GM23338 (cell line): ENCODE results near the gene TRPC4AP. TPM values are rescaled to one million over a fixed set of nuclear protein-coding genes. Genes with fewer than 3 reads are reported as not detected.

Source experiments
- ATAC-seq: fragments of 200-7000 bp; cut with Tn5 transposase; 3 replicates; pipeline ENCODE4 v1.9.1; 2020
- DNase-seq: peaks from one replicate; pipeline ENCODE4 v3.0.0-alpha.2; 2015; ENCODE audit warnings: low spot score
- H2AFZ ChIP-seq: fragments of 200-600 bp; sonication (generic); 2 replicates; pipeline ENCODE4 v1.8.0; 2016; ENCODE audit warnings: antibody characterized with exemption, mild to moderate bottlenecking, moderate library complexity
- H3F3A ChIP-seq: fragments of 200-600 bp; sonication (generic); replicated peaks from 2 replicates; pipeline ENCODE4 v1.8.0; 2017; ENCODE audit warnings: antibody characterized with exemption, mixed run types, low read depth
- H3K27ac ChIP-seq: fragments of 200-600 bp; sonication (generic); 2 replicates; pipeline ENCODE4 v1.6.1; 2016; ENCODE audit warnings: low read depth
- H3K27me3 ChIP-seq: fragments of 200-600 bp; sonication (generic); 2 replicates; pipeline ENCODE4 v1.8.0; 2016; ENCODE audit warnings: mild to moderate bottlenecking, mixed run types, moderate library complexity; ENCODE audit not compliant: insufficient read depth
- H3K36me3 ChIP-seq: fragments of 200-600 bp; sonication (generic); 2 replicates; pipeline ENCODE4 v1.8.0; 2016; ENCODE audit warnings: mild to moderate bottlenecking; ENCODE audit not compliant: insufficient read depth
- H3K4me1 ChIP-seq: fragments of 200-600 bp; sonication (generic); 2 replicates; pipeline ENCODE4 v1.8.0; 2016; ENCODE audit warnings: mild to moderate bottlenecking, moderate library complexity; ENCODE audit not compliant: insufficient read depth
- H3K4me2 ChIP-seq: fragments of 200-600 bp; sonication (generic); 2 replicates; pipeline ENCODE4 v1.7.1; 2017; ENCODE audit warnings: mixed run types
- H3K4me3 ChIP-seq: fragments of 200-600 bp; sonication (generic); 2 replicates; pipeline ENCODE4 v1.6.1; 2016; ENCODE audit warnings: mixed run types
- H3K79me2 ChIP-seq: fragments of 200-600 bp; sonication (generic); replicated peaks from 2 replicates; pipeline ENCODE4 v1.8.0; 2017; ENCODE audit warnings: mild to moderate bottlenecking; ENCODE audit not compliant: insufficient read depth
- H3K9me2 ChIP-seq: fragments of 200-600 bp; sonication (generic); 2 replicates; pipeline ENCODE4 v1.8.0; 2017; ENCODE audit not compliant: insufficient read depth
- H4K20me1 ChIP-seq: fragments of 200-600 bp; sonication (generic); replicated peaks from 2 replicates; pipeline ENCODE4 v1.8.0; 2017; ENCODE audit warnings: mild to moderate bottlenecking; ENCODE audit not compliant: insufficient read depth
- H3K27ac Mint-ChIP-seq: 2 replicates; pipeline ENCODE4 v1.8.0; 2020; ENCODE audit warnings: inconsistent platforms, mild to moderate bottlenecking, moderate library complexity, mixed read lengths
- H3K27me3 Mint-ChIP-seq: 3 replicates; pipeline ENCODE4 v1.8.0; 2022; ENCODE audit warnings: low read depth, mild to moderate bottlenecking, moderate library complexity, mixed read lengths, inconsistent platforms; ENCODE audit not compliant: insufficient read depth, poor library complexity
- H3K36me3 Mint-ChIP-seq: 3 replicates; pipeline ENCODE4 v1.8.0; 2021; ENCODE audit warnings: low read depth, mild to moderate bottlenecking, inconsistent platforms, moderate library complexity, mixed read lengths
- H3K4me1 Mint-ChIP-seq: 3 replicates; pipeline ENCODE4 v1.8.0; 2020; ENCODE audit warnings: mild to moderate bottlenecking, inconsistent platforms, mixed read lengths
- H3K4me3 Mint-ChIP-seq: 3 replicates; pipeline ENCODE4 v1.8.0; 2021; ENCODE audit warnings: moderate library complexity, mild to moderate bottlenecking, inconsistent platforms, mixed read lengths
- H3K9me3 Mint-ChIP-seq: 3 replicates; pipeline ENCODE4 v1.8.0; 2020; ENCODE audit warnings: moderate library complexity, mild to moderate bottlenecking, inconsistent platforms, mixed read lengths
- CREB1 ChIP-seq: fragments of 250-450 bp; sonication (Bioruptor Pico); IDR thresholded peaks from 2 replicates; pipeline ENCODE4 v1.5.0; 2020; ENCODE audit warnings: low read depth, mild to moderate bottlenecking, moderate library complexity
- EZH2 ChIP-seq: fragments of 200-600 bp; sonication (generic); IDR thresholded peaks from one replicate; pipeline ENCODE4 v1.8.0; 2017; ENCODE audit warnings: antibody characterized with exemption, mild to moderate bottlenecking, low read depth; ENCODE audit not compliant: unreplicated experiment
- EZH2phosphoT487 ChIP-seq: fragments of 200-600 bp; sonication (generic); IDR thresholded peaks from one replicate; pipeline ENCODE4 v1.8.1; 2018; ENCODE audit warnings: antibody characterized with exemption; ENCODE audit not compliant: unreplicated experiment
- JUNB ChIP-seq: IDR thresholded peaks from one replicate; pipeline ENCODE4 v1.6.1; 2016; ENCODE audit warnings: antibody characterized with exemption; ENCODE audit not compliant: unreplicated experiment
- POLR2AphosphoS5 ChIP-seq: IDR thresholded peaks from 2 replicates; pipeline ENCODE4 v1.6.1; 2016; ENCODE audit warnings: antibody characterized with exemption, low read depth
- STAT1 ChIP-seq: IDR thresholded peaks from one replicate; pipeline ENCODE4 v1.6.1; 2016; ENCODE audit warnings: antibody characterized with exemption; ENCODE audit not compliant: unreplicated experiment
- ZNF114 ChIP-seq: fragments of 250-450 bp; sonication (Bioruptor Pico); IDR thresholded peaks from 2 replicates; pipeline ENCODE4 v1.5.0; 2020; ENCODE audit warnings: mild to moderate bottlenecking, moderate library complexity
- ZNF331 ChIP-seq: fragments of 250-450 bp; sonication (Bioruptor Pico); IDR thresholded peaks from 2 replicates; pipeline ENCODE4 v1.5.0; 2020; ENCODE audit warnings: low read depth, mild to moderate bottlenecking, moderate library complexity
- polyA plus RNA-seq: library from polyadenylated mRNA; unstranded; fragments of >200 nt; fragmentation: Nextera tagmentation; extraction: Ambion mirVana; gene quantifications from 2 replicates; pipeline ENCODE4 v1.2.1, GENCODE V29; 2016
- total RNA-seq: library from RNA; depleted of rRNA; stranded (reverse); fragments of >200 nt; shearing (Covaris generic); gene quantifications from 2 replicates; pipeline ENCODE4 v1.2.3, GENCODE V29; 2014
- TF ChIP-seq, protein P1 (sequence below): IDR thresholded peaks from 2 replicates; pipeline ENCODE4 v1.6.1; 2016; ENCODE audit warnings: antibody characterized with exemption
- TF ChIP-seq, protein P2 (sequence below): IDR thresholded peaks from one replicate; pipeline ENCODE4 v1.6.1; 2018; ENCODE audit warnings: antibody characterized with exemption; ENCODE audit not compliant: unreplicated experiment
- TF ChIP-seq, protein P3 (sequence below): fragments of 250-450 bp; sonication (Bioruptor Pico); IDR thresholded peaks from 2 replicates; pipeline ENCODE4 v1.5.0; 2020; ENCODE audit warnings: mild to moderate bottlenecking, moderate library complexity

Gene TRPC4AP
- total and polyA plus RNA-seq, 2 experiments from 2014 or later: 48.8 to 89.5 TPM

DNA sequence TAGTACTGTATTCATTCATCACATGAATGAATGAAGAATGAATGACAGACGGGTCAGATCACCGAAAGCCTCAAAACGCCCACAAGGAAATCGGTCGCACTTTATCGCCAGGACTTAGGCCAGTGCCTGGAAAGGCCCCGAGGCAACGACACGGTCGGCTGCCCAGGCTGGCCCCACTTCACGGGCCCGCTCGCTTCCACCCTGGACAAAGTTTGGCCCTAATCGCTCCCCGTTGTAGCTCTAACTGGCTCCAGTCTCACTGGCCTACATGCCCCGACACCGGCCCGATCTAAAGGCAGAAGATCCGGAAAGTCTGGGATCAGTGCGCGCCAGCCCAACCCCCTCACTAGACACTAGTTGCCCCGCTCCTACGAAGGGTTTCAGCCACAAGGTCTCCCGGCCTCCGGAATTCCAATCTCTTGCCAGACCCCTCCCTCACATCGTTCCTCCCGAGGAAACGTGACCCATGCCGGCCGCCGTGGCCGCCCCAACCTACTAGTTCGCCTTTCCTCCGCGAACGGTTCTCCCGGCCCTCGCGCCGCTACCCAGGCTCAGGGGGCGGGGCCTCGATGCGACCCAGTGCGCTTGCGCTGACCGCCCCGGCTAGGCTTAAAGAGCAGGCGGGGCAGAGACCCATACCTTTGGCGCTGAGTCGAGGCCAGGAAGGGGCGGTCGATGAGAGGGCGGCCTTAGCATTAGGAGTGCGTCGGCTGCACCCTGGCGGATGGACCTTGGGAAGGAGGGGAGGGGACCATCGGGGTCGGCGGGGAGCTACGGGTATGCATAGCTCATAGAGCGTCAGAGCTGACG, 137.2 kb downstream of the TRPC4AP start, which contains the start of the genes GSS and MYH7B (continued):
- TF ChIP-seq, protein P1, sequence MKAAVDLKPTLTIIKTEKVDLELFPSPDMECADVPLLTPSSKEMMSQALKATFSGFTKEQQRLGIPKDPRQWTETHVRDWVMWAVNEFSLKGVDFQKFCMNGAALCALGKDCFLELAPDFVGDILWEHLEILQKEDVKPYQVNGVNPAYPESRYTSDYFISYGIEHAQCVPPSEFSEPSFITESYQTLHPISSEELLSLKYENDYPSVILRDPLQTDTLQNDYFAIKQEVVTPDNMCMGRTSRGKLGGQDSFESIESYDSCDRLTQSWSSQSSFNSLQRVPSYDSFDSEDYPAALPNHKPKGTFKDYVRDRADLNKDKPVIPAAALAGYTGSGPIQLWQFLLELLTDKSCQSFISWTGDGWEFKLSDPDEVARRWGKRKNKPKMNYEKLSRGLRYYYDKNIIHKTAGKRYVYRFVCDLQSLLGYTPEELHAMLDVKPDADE: peak; percentile 39; the same call in 1 of the 2 replicates
- no peak for TF ChIP-seq STAT1
- no peak for TF ChIP-seq EZH2phosphoT487
- TF ChIP-seq ZNF114: no peak
- TF ChIP-seq JUNB: no peak
- no peak for TF ChIP-seq ZNF331 (CRISPR knock-in tag)
- TF ChIP-seq EZH2: no peak
- TF ChIP-seq CREB1 (CRISPR knock-in tag): peak; percentile 79; the same call in 1 of the 2 replicates
- TF ChIP-seq, protein P2, sequence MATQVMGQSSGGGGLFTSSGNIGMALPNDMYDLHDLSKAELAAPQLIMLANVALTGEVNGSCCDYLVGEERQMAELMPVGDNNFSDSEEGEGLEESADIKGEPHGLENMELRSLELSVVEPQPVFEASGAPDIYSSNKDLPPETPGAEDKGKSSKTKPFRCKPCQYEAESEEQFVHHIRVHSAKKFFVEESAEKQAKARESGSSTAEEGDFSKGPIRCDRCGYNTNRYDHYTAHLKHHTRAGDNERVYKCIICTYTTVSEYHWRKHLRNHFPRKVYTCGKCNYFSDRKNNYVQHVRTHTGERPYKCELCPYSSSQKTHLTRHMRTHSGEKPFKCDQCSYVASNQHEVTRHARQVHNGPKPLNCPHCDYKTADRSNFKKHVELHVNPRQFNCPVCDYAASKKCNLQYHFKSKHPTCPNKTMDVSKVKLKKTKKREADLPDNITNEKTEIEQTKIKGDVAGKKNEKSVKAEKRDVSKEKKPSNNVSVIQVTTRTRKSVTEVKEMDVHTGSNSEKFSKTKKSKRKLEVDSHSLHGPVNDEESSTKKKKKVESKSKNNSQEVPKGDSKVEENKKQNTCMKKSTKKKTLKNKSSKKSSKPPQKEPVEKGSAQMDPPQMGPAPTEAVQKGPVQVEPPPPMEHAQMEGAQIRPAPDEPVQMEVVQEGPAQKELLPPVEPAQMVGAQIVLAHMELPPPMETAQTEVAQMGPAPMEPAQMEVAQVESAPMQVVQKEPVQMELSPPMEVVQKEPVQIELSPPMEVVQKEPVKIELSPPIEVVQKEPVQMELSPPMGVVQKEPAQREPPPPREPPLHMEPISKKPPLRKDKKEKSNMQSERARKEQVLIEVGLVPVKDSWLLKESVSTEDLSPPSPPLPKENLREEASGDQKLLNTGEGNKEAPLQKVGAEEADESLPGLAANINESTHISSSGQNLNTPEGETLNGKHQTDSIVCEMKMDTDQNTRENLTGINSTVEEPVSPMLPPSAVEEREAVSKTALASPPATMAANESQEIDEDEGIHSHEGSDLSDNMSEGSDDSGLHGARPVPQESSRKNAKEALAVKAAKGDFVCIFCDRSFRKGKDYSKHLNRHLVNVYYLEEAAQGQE: no peak

DNA sequence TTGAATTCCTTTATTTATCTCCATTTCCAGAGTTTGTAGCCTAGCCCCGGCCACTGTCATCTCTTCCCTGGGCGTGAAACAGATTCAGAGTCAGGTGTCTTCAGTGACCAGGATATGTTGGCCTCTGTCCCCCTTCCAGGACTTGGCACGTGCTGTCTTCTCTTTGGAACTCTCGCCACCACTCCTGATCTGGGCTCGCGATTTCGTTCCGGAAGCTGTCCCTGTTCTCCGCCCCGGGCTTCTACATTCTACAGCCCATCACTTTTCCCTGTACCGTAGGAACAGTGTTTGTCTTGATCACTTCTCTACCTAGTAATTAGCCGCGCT, 137.7 kb downstream of the TRPC4AP start:
- DNase-seq (peak; percentile 42), ATAC-seq (peak; percentile 3; the same call in 1 of the 3 replicates)
- H3K27ac ChIP-seq: no peak overlapping the region
- peak overlapping the region; percentile 94 for H3K27ac Mint-ChIP-seq
- H3K4me3 Mint-ChIP-seq: peak overlapping the region; percentile 95
- H3K36me3 Mint-ChIP-seq: 0 out of 3 replicates have a peak, but pooled peaks cover 2% of the 10 kb centered on the region
- H3K27me3 ChIP-seq: no peaks in the 10 kb centered on the region
- H3K79me2 ChIP-seq: no peaks in the 10 kb centered on the region
- H3K4me2 ChIP-seq: peak overlapping the region; percentile 98
- peaks cover 32% of the 10 kb centered on the region for H3K4me1 ChIP-seq
- peaks cover 5% of the 10 kb centered on the region; the same call in 1 of the 2 replicates for H3K36me3 ChIP-seq
- H4K20me1 ChIP-seq: no peaks in the 10 kb centered on the region; the same call in 1 of the 2 replicates
- peaks cover 4% of the 10 kb centered on the region; the same call in 2 of the 3 replicates for H3K9me3 Mint-ChIP-seq
- H3K27me3 Mint-ChIP-seq: peaks cover 12% of the 10 kb centered on the region
- no peaks in the 10 kb centered on the region for H3K9me2 ChIP-seq
- H3F3A ChIP-seq: peaks cover 13% of the 10 kb centered on the region; the same call in 1 of the 2 replicates
- H3K4me1 Mint-ChIP-seq: peaks cover 37% of the 10 kb centered on the region
- peak overlapping the region; percentile 96 for H2AFZ ChIP-seq
- H3K4me3 ChIP-seq: peak overlapping the region; percentile 80
- no peak for TF ChIP-seq EZH2
- no peak for TF ChIP-seq JUNB
- TF ChIP-seq POLR2AphosphoS5: no peak
- TF ChIP-seq, protein P3, sequence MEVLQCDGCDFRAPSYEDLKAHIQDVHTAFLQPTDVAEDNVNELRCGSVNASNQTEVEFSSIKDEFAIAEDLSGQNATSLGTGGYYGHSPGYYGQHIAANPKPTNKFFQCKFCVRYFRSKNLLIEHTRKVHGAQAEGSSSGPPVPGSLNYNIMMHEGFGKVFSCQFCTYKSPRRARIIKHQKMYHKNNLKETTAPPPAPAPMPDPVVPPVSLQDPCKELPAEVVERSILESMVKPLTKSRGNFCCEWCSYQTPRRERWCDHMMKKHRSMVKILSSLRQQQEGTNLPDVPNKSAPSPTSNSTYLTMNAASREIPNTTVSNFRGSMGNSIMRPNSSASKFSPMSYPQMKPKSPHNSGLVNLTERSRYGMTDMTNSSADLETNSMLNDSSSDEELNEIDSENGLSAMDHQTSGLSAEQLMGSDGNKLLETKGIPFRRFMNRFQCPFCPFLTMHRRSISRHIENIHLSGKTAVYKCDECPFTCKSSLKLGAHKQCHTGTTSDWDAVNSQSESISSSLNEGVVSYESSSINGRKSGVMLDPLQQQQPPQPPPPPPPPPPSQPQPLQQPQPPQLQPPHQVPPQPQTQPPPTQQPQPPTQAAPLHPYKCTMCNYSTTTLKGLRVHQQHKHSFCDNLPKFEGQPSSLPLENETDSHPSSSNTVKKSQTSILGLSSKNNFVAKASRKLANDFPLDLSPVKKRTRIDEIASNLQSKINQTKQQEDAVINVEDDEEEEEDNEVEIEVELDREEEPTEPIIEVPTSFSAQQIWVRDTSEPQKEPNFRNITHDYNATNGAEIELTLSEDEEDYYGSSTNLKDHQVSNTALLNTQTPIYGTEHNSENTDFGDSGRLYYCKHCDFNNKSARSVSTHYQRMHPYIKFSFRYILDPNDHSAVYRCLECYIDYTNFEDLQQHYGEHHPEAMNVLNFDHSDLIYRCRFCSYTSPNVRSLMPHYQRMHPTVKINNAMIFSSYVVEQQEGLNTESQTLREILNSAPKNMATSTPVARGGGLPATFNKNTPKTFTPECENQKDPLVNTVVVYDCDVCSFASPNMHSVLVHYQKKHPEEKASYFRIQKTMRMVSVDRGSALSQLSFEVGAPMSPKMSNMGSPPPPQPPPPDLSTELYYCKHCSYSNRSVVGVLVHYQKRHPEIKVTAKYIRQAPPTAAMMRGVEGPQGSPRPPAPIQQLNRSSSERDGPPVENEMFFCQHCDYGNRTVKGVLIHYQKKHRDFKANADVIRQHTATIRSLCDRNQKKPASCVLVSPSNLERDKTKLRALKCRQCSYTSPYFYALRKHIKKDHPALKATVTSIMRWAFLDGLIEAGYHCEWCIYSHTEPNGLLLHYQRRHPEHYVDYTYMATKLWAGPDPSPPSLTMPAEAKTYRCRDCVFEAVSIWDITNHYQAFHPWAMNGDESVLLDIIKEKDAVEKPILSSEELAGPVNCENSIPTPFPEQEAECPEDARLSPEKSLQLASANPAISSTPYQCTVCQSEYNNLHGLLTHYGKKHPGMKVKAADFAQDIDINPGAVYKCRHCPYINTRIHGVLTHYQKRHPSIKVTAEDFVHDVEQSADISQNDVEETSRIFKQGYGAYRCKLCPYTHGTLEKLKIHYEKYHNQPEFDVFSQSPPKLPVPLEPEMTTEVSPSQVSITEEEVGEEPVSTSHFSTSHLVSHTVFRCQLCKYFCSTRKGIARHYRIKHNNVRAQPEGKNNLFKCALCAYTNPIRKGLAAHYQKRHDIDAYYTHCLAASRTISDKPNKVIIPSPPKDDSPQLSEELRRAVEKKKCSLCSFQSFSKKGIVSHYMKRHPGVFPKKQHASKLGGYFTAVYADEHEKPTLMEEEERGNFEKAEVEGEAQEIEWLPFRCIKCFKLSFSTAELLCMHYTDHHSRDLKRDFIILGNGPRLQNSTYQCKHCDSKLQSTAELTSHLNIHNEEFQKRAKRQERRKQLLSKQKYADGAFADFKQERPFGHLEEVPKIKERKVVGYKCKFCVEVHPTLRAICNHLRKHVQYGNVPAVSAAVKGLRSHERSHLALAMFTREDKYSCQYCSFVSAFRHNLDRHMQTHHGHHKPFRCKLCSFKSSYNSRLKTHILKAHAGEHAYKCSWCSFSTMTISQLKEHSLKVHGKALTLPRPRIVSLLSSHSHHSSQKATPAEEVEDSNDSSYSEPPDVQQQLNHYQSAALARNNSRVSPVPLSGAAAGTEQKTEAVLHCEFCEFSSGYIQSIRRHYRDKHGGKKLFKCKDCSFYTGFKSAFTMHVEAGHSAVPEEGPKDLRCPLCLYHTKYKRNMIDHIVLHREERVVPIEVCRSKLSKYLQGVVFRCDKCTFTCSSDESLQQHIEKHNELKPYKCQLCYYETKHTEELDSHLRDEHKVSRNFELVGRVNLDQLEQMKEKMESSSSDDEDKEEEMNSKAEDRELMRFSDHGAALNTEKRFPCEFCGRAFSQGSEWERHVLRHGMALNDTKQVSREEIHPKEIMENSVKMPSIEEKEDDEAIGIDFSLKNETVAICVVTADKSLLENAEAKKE (CRISPR knock-in tag): no peak
- no peak for TF ChIP-seq CREB1 (CRISPR knock-in tag)
- TF ChIP-seq ZNF114: no peak
- TF ChIP-seq ZNF331 (CRISPR knock-in tag): no peak
- no peak for TF ChIP-seq EZH2phosphoT487
- TF ChIP-seq, protein P1: no peak
